GM23338 (cell line): ENCODE measurements around the gene SASH1. TPM values are rescaled to one million over a fixed set of nuclear protein-coding genes. Genes with fewer than 3 reads are reported as not detected.

Source experiments
- ATAC-seq: fragments of 200-7000 bp; cut with Tn5 transposase; 3 replicates; pipeline ENCODE4 v1.9.1; 2020
- DNase-seq: peaks from one replicate; pipeline ENCODE4 v3.0.0-alpha.2; 2015; ENCODE audit warnings: low spot score
- H2AFZ ChIP-seq: fragments of 200-600 bp; sonication (generic); 2 replicates; pipeline ENCODE4 v1.8.0; 2016; ENCODE audit warnings: antibody characterized with exemption, mild to moderate bottlenecking, moderate library complexity
- H3F3A ChIP-seq: fragments of 200-600 bp; sonication (generic); replicated peaks from 2 replicates; pipeline ENCODE4 v1.8.0; 2017; ENCODE audit warnings: antibody characterized with exemption, mixed run types, low read depth
- H3K27ac ChIP-seq: fragments of 200-600 bp; sonication (generic); 2 replicates; pipeline ENCODE4 v1.6.1; 2016; ENCODE audit warnings: low read depth
- H3K27me3 ChIP-seq: fragments of 200-600 bp; sonication (generic); 2 replicates; pipeline ENCODE4 v1.8.0; 2016; ENCODE audit warnings: mild to moderate bottlenecking, mixed run types, moderate library complexity; ENCODE audit not compliant: insufficient read depth
- H3K36me3 ChIP-seq: fragments of 200-600 bp; sonication (generic); 2 replicates; pipeline ENCODE4 v1.8.0; 2016; ENCODE audit warnings: mild to moderate bottlenecking; ENCODE audit not compliant: insufficient read depth
- H3K4me1 ChIP-seq: fragments of 200-600 bp; sonication (generic); 2 replicates; pipeline ENCODE4 v1.8.0; 2016; ENCODE audit warnings: mild to moderate bottlenecking, moderate library complexity; ENCODE audit not compliant: insufficient read depth
- H3K4me2 ChIP-seq: fragments of 200-600 bp; sonication (generic); 2 replicates; pipeline ENCODE4 v1.7.1; 2017; ENCODE audit warnings: mixed run types
- H3K4me3 ChIP-seq: fragments of 200-600 bp; sonication (generic); 2 replicates; pipeline ENCODE4 v1.6.1; 2016; ENCODE audit warnings: mixed run types
- H3K79me2 ChIP-seq: fragments of 200-600 bp; sonication (generic); replicated peaks from 2 replicates; pipeline ENCODE4 v1.8.0; 2017; ENCODE audit warnings: mild to moderate bottlenecking; ENCODE audit not compliant: insufficient read depth
- H3K9me2 ChIP-seq: fragments of 200-600 bp; sonication (generic); 2 replicates; pipeline ENCODE4 v1.8.0; 2017; ENCODE audit not compliant: insufficient read depth
- H4K20me1 ChIP-seq: fragments of 200-600 bp; sonication (generic); replicated peaks from 2 replicates; pipeline ENCODE4 v1.8.0; 2017; ENCODE audit warnings: mild to moderate bottlenecking; ENCODE audit not compliant: insufficient read depth
- H3K27ac Mint-ChIP-seq: 2 replicates; pipeline ENCODE4 v1.8.0; 2020; ENCODE audit warnings: inconsistent platforms, mild to moderate bottlenecking, moderate library complexity, mixed read lengths
- H3K27me3 Mint-ChIP-seq: 3 replicates; pipeline ENCODE4 v1.8.0; 2022; ENCODE audit warnings: low read depth, mild to moderate bottlenecking, moderate library complexity, mixed read lengths, inconsistent platforms; ENCODE audit not compliant: insufficient read depth, poor library complexity
- H3K36me3 Mint-ChIP-seq: 3 replicates; pipeline ENCODE4 v1.8.0; 2021; ENCODE audit warnings: low read depth, mild to moderate bottlenecking, inconsistent platforms, moderate library complexity, mixed read lengths
- H3K4me1 Mint-ChIP-seq: 3 replicates; pipeline ENCODE4 v1.8.0; 2020; ENCODE audit warnings: mild to moderate bottlenecking, inconsistent platforms, mixed read lengths
- H3K4me3 Mint-ChIP-seq: 3 replicates; pipeline ENCODE4 v1.8.0; 2021; ENCODE audit warnings: moderate library complexity, mild to moderate bottlenecking, inconsistent platforms, mixed read lengths
- H3K9me3 Mint-ChIP-seq: 3 replicates; pipeline ENCODE4 v1.8.0; 2020; ENCODE audit warnings: moderate library complexity, mild to moderate bottlenecking, inconsistent platforms, mixed read lengths
- ETS1 ChIP-seq: IDR thresholded peaks from 2 replicates; pipeline ENCODE4 v1.6.1; 2016; ENCODE audit warnings: antibody characterized with exemption
- EZH2 ChIP-seq: fragments of 200-600 bp; sonication (generic); IDR thresholded peaks from one replicate; pipeline ENCODE4 v1.8.0; 2017; ENCODE audit warnings: antibody characterized with exemption, mild to moderate bottlenecking, low read depth; ENCODE audit not compliant: unreplicated experiment
- EZH2phosphoT487 ChIP-seq: fragments of 200-600 bp; sonication (generic); IDR thresholded peaks from one replicate; pipeline ENCODE4 v1.8.1; 2018; ENCODE audit warnings: antibody characterized with exemption; ENCODE audit not compliant: unreplicated experiment
- JUNB ChIP-seq: IDR thresholded peaks from one replicate; pipeline ENCODE4 v1.6.1; 2016; ENCODE audit warnings: antibody characterized with exemption; ENCODE audit not compliant: unreplicated experiment
- NANOG ChIP-seq: IDR thresholded peaks from 2 replicates; pipeline ENCODE4 v1.6.1; 2016; ENCODE audit warnings: antibody characterized with exemption, borderline replicate concordance
- POLR2AphosphoS5 ChIP-seq: IDR thresholded peaks from 2 replicates; pipeline ENCODE4 v1.6.1; 2016; ENCODE audit warnings: antibody characterized with exemption, low read depth
- REST ChIP-seq: IDR thresholded peaks from one replicate; pipeline ENCODE4 v1.6.1; 2018; ENCODE audit warnings: antibody characterized with exemption; ENCODE audit not compliant: unreplicated experiment
- STAT1 ChIP-seq: IDR thresholded peaks from one replicate; pipeline ENCODE4 v1.6.1; 2016; ENCODE audit warnings: antibody characterized with exemption; ENCODE audit not compliant: unreplicated experiment
- ZNF114 ChIP-seq: fragments of 250-450 bp; sonication (Bioruptor Pico); IDR thresholded peaks from 2 replicates; pipeline ENCODE4 v1.5.0; 2020; ENCODE audit warnings: mild to moderate bottlenecking, moderate library complexity
- polyA plus RNA-seq: library from polyadenylated mRNA; unstranded; fragments of >200 nt; fragmentation: Nextera tagmentation; extraction: Ambion mirVana; gene quantifications from 2 replicates; pipeline ENCODE4 v1.2.1, GENCODE V29; 2016
- total RNA-seq: library from RNA; depleted of rRNA; stranded (reverse); fragments of >200 nt; shearing (Covaris generic); gene quantifications from 2 replicates; pipeline ENCODE4 v1.2.3, GENCODE V29; 2014
- TF ChIP-seq, protein P1 (sequence below), 2 experiments: fragments of 200-600 bp in 1 of 2; sonication (generic) in 1 of 2; conservative IDR thresholded peaks; 2 replicates each; pipeline versions ENCODE4 v1.5.1 to v1.6.1; 2016 to 2017; ENCODE audit warnings: antibody characterized with exemption in 2 of 2, low read depth in 2 of 2, mild to moderate bottlenecking in 2 of 2, moderate library complexity in 1 of 2

SASH1 gene
- total and polyA plus RNA-seq, 2 experiments from 2014 or later: 8.2 to 30.2 TPM

DNA sequence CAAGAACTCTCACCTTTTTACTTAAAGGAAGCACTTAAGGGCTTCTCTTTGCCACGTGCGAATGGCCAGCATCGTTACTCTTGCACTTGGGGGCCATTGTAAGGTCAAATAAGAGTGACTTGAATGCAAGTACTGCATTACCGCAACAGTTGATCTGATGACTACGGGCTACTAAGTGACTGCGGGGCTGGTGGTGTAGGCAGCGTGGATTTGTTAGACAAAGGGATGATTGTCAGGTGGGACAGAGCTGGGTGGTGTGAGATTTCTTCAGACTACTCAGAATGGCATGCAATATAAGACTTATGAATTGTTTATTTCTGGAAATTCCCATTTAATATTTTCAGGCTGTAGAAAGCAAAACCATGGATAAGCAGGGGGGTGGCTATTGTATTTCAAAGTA, 204.5 kb downstream of the SASH1 start:
- no peak overlapping the region for H2AFZ ChIP-seq
- no peaks in the 10 kb centered on the region for H3K27me3 ChIP-seq
- Mint-ChIP-seq H3K4me1 (peaks cover 9% of the 10 kb centered on the region), H3K27ac (no peak overlapping the region), H3K36me3 (peaks cover 58% of the 10 kb centered on the region), H3K9me3 (no peaks in the 10 kb centered on the region), H3K27me3 (no peaks in the 10 kb centered on the region), H3K4me3 (no peak overlapping the region)
- H3K27ac ChIP-seq: no peak overlapping the region
- H4K20me1 ChIP-seq: no peaks in the 10 kb centered on the region
- H3K9me2 ChIP-seq: no peaks in the 10 kb centered on the region
- no peaks in the 10 kb centered on the region for H3K79me2 ChIP-seq
- H3K4me1 ChIP-seq: peaks cover 9% of the 10 kb centered on the region
- no peak for ATAC-seq
- DNase-seq: no peak
- no peaks in the 10 kb centered on the region for H3F3A ChIP-seq
- peaks cover 14% of the 10 kb centered on the region for H3K36me3 ChIP-seq
- H3K4me3 ChIP-seq: no peak overlapping the region
- TF ChIP-seq, protein P1, sequence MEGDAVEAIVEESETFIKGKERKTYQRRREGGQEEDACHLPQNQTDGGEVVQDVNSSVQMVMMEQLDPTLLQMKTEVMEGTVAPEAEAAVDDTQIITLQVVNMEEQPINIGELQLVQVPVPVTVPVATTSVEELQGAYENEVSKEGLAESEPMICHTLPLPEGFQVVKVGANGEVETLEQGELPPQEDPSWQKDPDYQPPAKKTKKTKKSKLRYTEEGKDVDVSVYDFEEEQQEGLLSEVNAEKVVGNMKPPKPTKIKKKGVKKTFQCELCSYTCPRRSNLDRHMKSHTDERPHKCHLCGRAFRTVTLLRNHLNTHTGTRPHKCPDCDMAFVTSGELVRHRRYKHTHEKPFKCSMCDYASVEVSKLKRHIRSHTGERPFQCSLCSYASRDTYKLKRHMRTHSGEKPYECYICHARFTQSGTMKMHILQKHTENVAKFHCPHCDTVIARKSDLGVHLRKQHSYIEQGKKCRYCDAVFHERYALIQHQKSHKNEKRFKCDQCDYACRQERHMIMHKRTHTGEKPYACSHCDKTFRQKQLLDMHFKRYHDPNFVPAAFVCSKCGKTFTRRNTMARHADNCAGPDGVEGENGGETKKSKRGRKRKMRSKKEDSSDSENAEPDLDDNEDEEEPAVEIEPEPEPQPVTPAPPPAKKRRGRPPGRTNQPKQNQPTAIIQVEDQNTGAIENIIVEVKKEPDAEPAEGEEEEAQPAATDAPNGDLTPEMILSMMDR (conservative IDR thresholded peaks at IDR 0.05; ENCODE audit: low read depth in 2 of 2): no peak
- TF ChIP-seq POLR2AphosphoS5 (no peak), EZH2 (no peak), ZNF114 (CRISPR knock-in tag) (no peak), NANOG (no peak), REST (no peak), ETS1 (no peak)
- H3K4me2 ChIP-seq: no peak overlapping the region

GRCh38 chr6:148548065-148548748, 205.6 kb downstream of the SASH1 start:
- DNase-seq (no peak), ATAC-seq (no peak)
- Histone ChIP-seq H4K20me1 (no peaks in the 10 kb centered on the region), H3K79me2 (no peaks in the 10 kb centered on the region), H2AFZ (no peak overlapping the region), H3F3A (no peaks in the 10 kb centered on the region), H3K27me3 (no peaks in the 10 kb centered on the region), H3K36me3 (peaks cover 14% of the 10 kb centered on the region), H3K9me2 (no peaks in the 10 kb centered on the region), H3K4me2 (no peak overlapping the region), H3K27ac (no peak overlapping the region), H3K4me1 (peaks cover 9% of the 10 kb centered on the region), H3K4me3 (no peak overlapping the region)
- Mint-ChIP-seq H3K4me1 (peaks cover 9% of the 10 kb centered on the region), H3K36me3 (peaks cover 56% of the 10 kb centered on the region), H3K27me3 (no peaks in the 10 kb centered on the region), H3K27ac (no peak overlapping the region), H3K4me3 (no peak overlapping the region), H3K9me3 (no peaks in the 10 kb centered on the region)
- TF ChIP-seq JUNB (no peak), STAT1 (no peak), NANOG (no peak), EZH2phosphoT487 (no peak), POLR2AphosphoS5 (no peak)
